ENCODE data around the gene SHB. TPM values are rescaled to one million over a fixed set of nuclear protein-coding genes. Genes with fewer than 3 reads are reported as not detected.

Gene SHB
- total and polyA plus RNA-seq, 2 of the 8 experiments (the other 6 are each of a cell fraction or from before 2014, with no cell fraction given): 4.1 to 12.6 TPM

DNA sequence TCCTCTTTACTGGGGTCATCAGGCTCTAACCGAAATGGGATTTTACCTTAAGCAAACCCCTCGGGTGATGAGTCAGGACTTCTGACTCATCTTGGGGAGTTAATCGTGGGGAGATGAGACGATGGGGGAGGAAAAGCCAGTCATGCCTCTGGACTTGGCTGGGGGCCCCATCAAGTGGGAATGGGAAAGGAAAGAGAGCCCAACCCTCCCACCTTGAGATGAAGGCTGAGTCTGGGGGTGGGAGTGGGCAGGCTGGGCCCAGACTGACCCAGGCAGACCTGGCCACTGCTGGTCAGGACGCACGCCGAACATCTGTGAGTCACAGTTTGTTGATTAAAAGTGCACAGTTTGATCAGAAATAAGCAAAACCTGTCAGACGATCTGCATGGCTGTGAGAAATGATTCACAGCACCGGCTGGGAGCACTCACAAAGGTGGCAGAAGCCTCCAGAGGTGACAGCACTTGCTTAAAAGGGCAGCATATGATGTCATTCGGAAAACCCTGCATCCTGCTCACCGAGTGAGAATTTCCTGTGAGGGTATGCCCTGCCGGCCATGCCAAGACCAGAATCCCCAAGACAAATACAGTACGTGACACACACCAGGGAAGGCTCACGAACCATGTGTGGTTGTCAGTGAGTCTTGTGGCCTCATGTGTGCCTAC is 115.1 kb downstream of the SHB start:
- no peak overlapping the region for H3K14ac ChIP-seq (ENCODE audit: insufficient read length)
- H4K91ac ChIP-seq (replicated peaks; ENCODE audit: insufficient read length, low read length): no peak overlapping the region
- ChIA-PET POLR2A (ENCODE audit: partially characterized antibody) (no interaction called here), CTCF (ENCODE audit: partially characterized antibody) (interaction anchor here (0.6 to 1.2 kb wide), 2 partner anchors 12 to 137 kb away, joined by 3 read pairs; no protein-coding TSS in a partner anchor)
- H2BK20ac ChIP-seq (ENCODE audit: low read length): no peak overlapping the region
- no peak overlapping the region for H3K4ac ChIP-seq (replicated peaks; ENCODE audit: insufficient read length, low read depth, low read length)
- no peak overlapping the region for H2AK5ac ChIP-seq (ENCODE audit: low read depth, low read length)
- no peaks in the 10 kb centered on the region for H3K4me1 ChIP-seq (replicated peaks in 1 of 4; ENCODE audit: control insufficient read depth in 3 of 4, insufficient read depth in 4 of 4, low read length in 3 of 4)
- no peak overlapping the region for H4K5ac ChIP-seq (ENCODE audit: insufficient read length, low read depth, low read length)
- FAIRE-seq (no peak), DNase-seq (ENCODE audit: low read depth in 1 of 2, low spot score in 2 of 2) (no peak)
- H3K27ac ChIP-seq (ENCODE audit: low read depth, low read length): no peak overlapping the region
- H3K23ac ChIP-seq (ENCODE audit: insufficient read length): no peak overlapping the region
- H3K79me2 ChIP-seq (ENCODE audit: control insufficient read depth in 1 of 2, insufficient read depth in 2 of 2, low read length in 2 of 2): no peaks in the 10 kb centered on the region
- no peak overlapping the region for H2BK120ac ChIP-seq (replicated peaks; ENCODE audit: low read depth, low read length)
- H3K56ac ChIP-seq (replicated peaks; ENCODE audit: insufficient read length, low read depth, low read length): no peak overlapping the region
- H3K9me3 ChIP-seq (ENCODE audit: insufficient read depth in 2 of 2, low read depth in 1 of 2, low read length in 1 of 2): no peaks in the 10 kb centered on the region
- peaks cover 0 to 10% (median 0%) of the 10 kb centered on the region in 4 experiments; a peak in 4 of 8 replicates for H3K36me3 ChIP-seq (ENCODE audit: control insufficient read depth in 2 of 4, insufficient read depth in 4 of 4, low read length in 3 of 4)
- H3K79me1 ChIP-seq (ENCODE audit: low read depth, low read length): no peaks in the 10 kb centered on the region; the same call in 1 of the 2 replicates
- no peak overlapping the region for H3K18ac ChIP-seq (ENCODE audit: extremely low read depth, low read length)
- H2BK12ac ChIP-seq (ENCODE audit: low read depth, low read length): no peak overlapping the region
- no peak overlapping the region for H3K4me2 ChIP-seq (ENCODE audit: insufficient read depth in 1 of 2, low read depth in 2 of 2, low read length in 2 of 2)
- H3K27me3 ChIP-seq (replicated peaks in 1 of 4; ENCODE audit: control insufficient read depth in 3 of 4, extremely low read depth in 1 of 4, insufficient read depth in 3 of 4, low read length in 3 of 4): no peaks in the 10 kb centered on the region
- no peaks in the 10 kb centered on the region for H3K23me2 ChIP-seq (ENCODE audit: low read depth, low read length)
- peaks cover 0 to 6% of the 10 kb centered on the region in 2 experiments for H4K20me1 ChIP-seq (replicated peaks in 1 of 2; ENCODE audit: control insufficient read depth in 1 of 2, insufficient read depth in 2 of 2, low read length in 2 of 2)
- no peak overlapping the region for H4K8ac ChIP-seq (ENCODE audit: extremely low read depth, insufficient read depth, low read length)
- H2BK5ac ChIP-seq (ENCODE audit: low read depth, low read length): no peak overlapping the region
- 93% methylated on average over 14 of the region's 14 CpGs; no CpG with 5 or more reads in 1 of the 2 experiments for WGBS, 2 experiments (ENCODE audit: extremely low coverage in 1 of 2, insufficient coverage in 1 of 2, insufficient read length in 1 of 2, insufficient replicate concordance in 2 of 2, low coverage in 1 of 2, low lambda C conversion rate in 2 of 2, missing lambda C conversion rate in 1 of 2)
- no peak overlapping the region for H3K9ac ChIP-seq (replicated peaks in 1 of 4; ENCODE audit: extremely low read depth in 1 of 4, low read depth in 3 of 4, low read length in 3 of 4)
- no peak overlapping the region for H3K4me3 ChIP-seq (ENCODE audit: extremely low read depth in 1 of 4, insufficient read depth in 2 of 4, low read depth in 3 of 4, low read length in 4 of 4)
- H2AFZ ChIP-seq (ENCODE audit: low read length): no peak overlapping the region
- no peak overlapping the region for H2BK15ac ChIP-seq (ENCODE audit: low read length)
- no peak for TF ChIP-seq TBP (IDR thresholded peaks at IDR 0.05; ENCODE audit: low read depth, low read length)
- TF ChIP-seq, protein P1, sequence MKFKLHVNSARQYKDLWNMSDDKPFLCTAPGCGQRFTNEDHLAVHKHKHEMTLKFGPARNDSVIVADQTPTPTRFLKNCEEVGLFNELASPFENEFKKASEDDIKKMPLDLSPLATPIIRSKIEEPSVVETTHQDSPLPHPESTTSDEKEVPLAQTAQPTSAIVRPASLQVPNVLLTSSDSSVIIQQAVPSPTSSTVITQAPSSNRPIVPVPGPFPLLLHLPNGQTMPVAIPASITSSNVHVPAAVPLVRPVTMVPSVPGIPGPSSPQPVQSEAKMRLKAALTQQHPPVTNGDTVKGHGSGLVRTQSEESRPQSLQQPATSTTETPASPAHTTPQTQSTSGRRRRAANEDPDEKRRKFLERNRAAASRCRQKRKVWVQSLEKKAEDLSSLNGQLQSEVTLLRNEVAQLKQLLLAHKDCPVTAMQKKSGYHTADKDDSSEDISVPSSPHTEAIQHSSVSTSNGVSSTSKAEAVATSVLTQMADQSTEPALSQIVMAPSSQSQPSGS (IDR thresholded peaks at IDR 0.05; ENCODE audit: low read length): no peak
- TF ChIP-seq RFX5 (IDR thresholded peaks at IDR 0.05; ENCODE audit: borderline replicate concordance, low read depth, low read length): no peak
- no peak for TF ChIP-seq TAF1 (IDR thresholded peaks at IDR 0.05; ENCODE audit: low read depth, low read length)
- no peak for TF ChIP-seq SP1 (IDR thresholded peaks at IDR 0.05; ENCODE audit: low read depth, low read length)
- TF ChIP-seq ASH2L (IDR thresholded peaks at IDR 0.05; ENCODE audit: low read length): no peak
- TF ChIP-seq KDM1A (IDR thresholded peaks at IDR 0.05; ENCODE audit: borderline replicate concordance, low read length): no peak
- no peak for TF ChIP-seq CEBPB (IDR thresholded peaks at IDR 0.05; ENCODE audit: low read depth, low read length)
- TF ChIP-seq BACH1 (IDR thresholded peaks at IDR 0.05; ENCODE audit: low read length): no peak
- no peak for TF ChIP-seq CBX5 (IDR thresholded peaks at IDR 0.05; ENCODE audit: low read depth, low read length)
- TF ChIP-seq JUND (IDR thresholded peaks at IDR 0.05; ENCODE audit: low read length): no peak
- TF ChIP-seq POU5F1 (IDR thresholded peaks at IDR 0.05; ENCODE audit: low read depth, low read length): no peak
- TF ChIP-seq SAP30 (IDR thresholded peaks at IDR 0.05; ENCODE audit: insufficient read depth, insufficient replicate concordance, low read length): no peak
